Measurements from ENCODE around the gene GUCD1.

GRCh38 chr22:24579258-24579601, 24.3 kb upstream of the GUCD1 start:
- TF ChIP-seq CTCF (IDR thresholded peaks at IDR 0.05) = no peak
- TF ChIP-seq POLR2A (IDR thresholded peaks at IDR 0.05) = no peak
